ENCODE data around the gene CRYBA2.

DNA sequence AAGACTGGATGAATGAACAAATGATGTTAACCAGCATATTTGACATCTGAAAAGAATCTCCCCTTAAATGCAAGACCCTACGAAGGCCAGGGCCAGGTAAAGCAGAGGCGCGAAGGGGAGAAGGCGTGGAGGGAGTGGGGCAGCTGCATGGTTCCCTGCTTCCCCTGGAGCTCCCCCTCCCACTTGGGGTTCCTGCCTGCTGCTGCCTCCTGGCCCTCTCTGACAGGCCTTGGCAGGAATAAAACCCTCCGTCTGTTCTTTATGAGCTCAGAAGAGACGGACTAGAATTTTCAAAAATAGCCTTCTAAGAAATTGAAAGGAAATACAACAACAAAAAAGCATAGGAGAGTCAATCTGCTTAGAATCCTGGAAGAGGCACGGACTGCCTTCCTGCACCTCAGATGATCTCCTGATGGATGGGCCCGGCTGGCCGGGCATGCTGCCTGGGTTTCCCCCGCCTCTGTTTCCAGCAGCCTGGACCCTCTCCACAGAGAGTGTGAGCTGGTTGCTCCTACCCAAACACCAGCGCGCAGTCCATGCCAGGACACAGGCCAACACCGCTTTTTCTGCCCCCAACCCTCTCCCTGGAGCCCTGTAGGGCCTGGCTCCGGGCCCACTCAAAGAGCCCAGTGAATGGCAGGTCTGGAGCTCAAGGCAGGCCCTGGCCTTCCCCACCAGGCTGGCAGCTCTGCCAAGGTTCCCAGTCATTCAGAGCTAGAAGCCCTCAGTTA, 24.1 kb upstream of the CRYBA2 start:
- TF ChIP-seq, protein P1, sequence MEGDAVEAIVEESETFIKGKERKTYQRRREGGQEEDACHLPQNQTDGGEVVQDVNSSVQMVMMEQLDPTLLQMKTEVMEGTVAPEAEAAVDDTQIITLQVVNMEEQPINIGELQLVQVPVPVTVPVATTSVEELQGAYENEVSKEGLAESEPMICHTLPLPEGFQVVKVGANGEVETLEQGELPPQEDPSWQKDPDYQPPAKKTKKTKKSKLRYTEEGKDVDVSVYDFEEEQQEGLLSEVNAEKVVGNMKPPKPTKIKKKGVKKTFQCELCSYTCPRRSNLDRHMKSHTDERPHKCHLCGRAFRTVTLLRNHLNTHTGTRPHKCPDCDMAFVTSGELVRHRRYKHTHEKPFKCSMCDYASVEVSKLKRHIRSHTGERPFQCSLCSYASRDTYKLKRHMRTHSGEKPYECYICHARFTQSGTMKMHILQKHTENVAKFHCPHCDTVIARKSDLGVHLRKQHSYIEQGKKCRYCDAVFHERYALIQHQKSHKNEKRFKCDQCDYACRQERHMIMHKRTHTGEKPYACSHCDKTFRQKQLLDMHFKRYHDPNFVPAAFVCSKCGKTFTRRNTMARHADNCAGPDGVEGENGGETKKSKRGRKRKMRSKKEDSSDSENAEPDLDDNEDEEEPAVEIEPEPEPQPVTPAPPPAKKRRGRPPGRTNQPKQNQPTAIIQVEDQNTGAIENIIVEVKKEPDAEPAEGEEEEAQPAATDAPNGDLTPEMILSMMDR (IDR thresholded peaks at IDR 0.05), result no peak
- TF ChIP-seq POLR2A (IDR thresholded peaks at IDR 0.05), result no peak
